HG03045 (cell line): ENCODE data around the gene BTG4.

ENCODE experiments used
- ATAC-seq: cut with Tn5 transposase; IDR thresholded peaks from one replicate; pipeline ENCODE4 v1.9.1; 2021; ENCODE audit warnings: mild to moderate bottlenecking, moderate library complexity; ENCODE audit not compliant: unreplicated experiment

Gene BTG4

DNA sequence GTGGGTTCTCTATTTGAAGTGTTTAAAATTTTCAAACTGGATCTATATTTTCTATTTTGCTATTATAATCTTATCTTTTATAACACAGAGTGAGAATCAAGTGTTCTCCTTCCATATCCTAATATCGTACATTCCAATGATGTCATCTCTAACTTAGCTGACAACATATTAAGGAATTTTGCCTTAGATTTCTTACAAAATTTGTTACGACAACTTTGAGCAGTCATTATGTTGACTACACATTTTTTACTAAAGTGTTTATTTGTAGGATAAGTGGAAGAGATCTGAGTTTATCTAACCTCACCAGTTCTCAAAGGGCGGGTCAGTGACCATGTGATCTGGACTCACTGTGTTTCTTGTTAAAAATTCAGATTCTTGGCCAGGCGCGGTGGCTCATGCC is 12.7 kb downstream of the BTG4 start:
- no peak for ATAC-seq

DNA sequence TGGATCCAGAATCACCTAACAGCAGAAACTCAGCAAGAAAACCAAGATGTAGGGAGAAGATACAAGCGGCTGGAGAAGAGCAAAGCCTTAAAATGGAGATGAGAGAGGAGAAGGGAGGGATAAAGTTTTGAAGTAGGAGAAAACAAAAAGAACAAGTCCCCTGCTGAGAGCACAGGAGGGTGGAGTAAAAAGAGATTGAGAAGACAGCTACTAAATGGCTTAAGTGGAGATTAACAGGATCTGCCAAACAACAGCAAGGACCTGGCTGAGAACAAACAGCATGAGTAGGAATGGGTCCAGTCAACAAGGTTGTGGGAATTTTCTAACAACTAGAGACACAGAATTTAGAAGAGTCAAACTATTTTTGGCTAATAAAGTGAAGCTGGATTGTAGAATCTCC is 18.1 kb downstream of the BTG4 start:
- ATAC-seq, result no peak

DNA sequence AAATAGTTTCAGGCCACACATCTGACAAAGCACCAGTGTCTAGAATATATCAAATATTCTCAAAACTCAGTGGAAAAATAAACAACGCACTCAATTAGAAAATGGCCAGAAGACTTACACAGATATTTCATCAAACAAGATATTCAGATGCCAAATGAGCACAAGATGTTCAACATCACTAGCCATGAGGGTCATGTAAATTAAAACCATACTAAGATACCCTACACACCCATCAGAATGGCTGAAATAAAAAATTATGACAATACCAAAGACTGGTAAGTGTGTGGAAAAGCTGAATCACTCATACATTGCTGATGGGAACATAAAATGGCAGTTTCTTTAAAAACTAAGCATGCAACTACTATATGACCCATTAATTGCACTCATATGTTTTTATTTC is 21.7 kb downstream of the BTG4 start:
- ATAC-seq, result no peak

DNA sequence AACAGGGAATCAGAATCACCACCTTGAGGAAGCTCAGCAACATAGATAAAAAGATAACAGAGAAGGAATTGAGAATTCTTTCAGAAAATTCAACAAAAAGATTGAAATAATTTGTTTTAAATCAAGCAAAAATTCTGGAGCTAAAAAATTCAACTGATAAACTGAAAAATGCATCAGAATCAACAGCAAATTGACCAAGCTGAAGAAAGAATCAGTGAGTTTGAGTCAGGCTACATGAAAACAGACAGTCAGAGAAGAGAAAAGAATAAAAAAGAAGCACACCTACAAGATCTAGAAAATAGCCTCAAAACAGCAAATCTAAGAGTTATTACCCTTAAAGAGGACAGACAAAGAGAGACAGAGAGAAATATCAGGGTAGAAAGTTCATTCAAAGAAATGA is 28.8 kb downstream of the BTG4 start:
- ATAC-seq, result no peak

DNA sequence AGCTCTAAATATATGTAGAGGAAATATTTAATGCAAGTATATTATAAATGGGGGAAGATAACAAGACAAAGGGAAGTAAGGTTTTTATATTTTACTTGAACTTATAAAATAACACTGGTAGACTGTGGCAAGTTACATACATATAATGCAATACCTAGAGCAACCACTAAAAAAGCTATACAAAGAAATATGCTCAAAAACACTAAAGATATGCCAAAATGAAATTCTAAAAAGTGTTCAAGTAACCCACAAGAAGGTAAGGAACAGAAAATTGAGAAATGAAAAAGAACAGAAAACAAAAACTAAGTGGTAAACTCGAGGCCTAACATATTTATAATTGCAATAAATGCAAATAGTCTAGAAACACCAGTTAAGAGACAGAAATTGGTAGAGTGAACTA is 32.5 kb downstream of the BTG4 start:
- ATAC-seq, result no peak

DNA sequence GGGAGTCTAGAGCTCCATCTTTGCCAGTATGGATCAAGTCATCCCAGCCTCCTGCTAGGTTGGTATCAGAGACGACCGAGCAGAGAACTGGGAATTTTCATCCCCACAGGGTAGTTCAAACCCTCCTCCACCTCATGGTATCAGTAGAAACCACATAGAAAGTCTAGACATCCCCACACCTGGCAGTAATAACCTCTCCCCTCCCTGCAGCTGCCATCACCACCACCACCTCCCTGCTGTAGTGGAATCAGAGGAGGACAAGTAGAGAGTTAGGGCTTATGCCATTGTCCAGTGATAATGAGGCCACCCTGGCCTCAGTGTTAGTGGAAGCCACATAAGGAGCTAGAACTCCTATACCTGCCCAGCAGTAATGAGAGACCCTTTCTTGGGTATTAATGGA is 34.3 kb downstream of the BTG4 start:
- ATAC-seq, result no peak

DNA sequence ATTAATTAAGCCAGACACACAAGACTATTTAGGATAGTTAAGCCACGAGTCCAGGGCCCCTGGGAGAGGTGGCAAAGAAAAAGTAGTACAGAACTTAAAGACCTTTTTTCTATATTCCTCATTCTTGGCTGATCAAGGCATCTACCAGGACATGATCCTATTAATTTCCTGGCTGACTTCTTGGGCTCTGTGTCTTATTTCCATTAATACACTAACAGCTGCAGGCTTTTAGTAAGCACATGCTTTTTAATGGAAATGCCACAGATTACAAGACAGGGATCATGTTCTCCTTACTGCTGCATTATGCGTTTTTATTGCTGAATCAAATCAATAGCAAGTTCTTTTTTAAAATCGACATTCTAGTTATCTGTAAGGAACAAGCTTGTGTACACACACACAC is 35.2 kb downstream of the BTG4 start:
- no peak for ATAC-seq

DNA sequence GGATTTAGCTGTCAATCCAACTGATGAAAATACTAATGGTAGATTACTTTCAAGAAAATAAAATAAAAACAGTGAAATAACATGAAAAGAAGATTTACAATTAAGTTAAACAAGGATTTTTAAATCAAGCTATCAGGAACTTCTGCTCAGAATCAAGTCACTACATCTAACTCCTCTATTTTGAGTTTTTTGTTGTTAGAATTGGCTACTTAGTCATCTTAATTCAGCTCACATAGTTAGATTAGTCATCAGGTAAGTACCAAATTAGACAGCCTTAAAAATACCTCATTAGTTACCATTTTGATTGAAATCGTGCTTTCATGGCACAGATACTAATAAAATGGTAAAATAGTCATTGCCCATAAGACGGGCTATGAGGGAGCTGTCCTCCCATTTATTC is 35.8 kb downstream of the BTG4 start:
- no peak for ATAC-seq

DNA sequence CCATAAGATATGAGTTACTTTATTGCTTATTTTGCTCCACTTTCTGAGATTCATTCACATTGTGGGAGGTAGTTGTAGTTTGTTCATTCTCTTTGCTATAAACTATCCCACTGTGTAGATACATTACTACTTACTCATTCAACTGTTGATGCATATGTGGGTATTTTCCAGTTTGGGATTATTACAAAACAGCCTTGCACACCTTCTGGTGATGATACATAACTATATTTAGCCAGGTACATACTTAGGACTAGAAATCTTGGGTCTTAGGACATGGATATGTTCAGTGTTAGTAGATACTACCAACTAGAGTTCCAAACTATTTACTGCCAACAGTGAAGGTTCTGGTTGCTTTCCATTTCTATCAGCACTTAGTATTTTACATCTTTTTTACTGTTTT is 37.8 kb downstream of the BTG4 start:
- ATAC-seq, result no peak

DNA sequence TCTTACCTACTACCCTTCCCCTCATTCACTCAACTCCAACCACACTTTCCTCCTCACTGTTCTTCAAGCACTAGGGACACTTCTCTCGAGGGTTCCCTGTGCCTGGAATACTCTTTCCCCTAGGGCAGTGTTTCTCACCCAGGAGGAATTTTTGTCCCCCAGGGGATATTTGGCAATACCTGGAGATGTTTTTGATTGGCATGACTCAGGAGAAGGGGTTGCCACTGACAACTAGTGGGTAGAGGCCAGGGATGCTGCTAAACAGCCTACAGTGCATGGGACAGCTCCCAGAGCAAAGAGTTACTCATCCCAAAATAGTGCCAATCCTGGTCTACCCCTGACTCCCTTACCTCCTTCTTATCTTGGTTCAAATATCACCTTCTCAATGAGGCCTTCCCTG is 40.0 kb downstream of the BTG4 start:
- no peak for ATAC-seq

DNA sequence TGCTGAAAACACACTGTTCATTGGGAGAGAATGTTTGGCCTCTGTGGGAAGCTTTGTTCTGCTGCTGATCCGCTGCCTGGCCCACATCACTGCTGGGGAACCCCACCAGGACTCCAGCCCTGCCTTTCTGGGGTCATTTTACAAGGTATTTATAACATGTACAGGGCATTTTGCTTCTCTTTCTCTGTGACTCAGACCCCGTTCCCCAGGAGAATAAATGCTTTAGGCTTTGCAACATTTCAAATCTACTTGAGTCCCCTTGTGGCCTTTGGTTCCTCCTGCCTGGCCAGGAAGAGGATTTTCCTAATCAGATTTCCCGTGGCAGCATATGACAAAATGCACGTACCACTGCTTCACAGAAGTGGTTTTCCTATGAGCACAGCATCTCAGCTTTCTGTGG is 43.0 kb downstream of the BTG4 start:
- no peak for ATAC-seq

DNA sequence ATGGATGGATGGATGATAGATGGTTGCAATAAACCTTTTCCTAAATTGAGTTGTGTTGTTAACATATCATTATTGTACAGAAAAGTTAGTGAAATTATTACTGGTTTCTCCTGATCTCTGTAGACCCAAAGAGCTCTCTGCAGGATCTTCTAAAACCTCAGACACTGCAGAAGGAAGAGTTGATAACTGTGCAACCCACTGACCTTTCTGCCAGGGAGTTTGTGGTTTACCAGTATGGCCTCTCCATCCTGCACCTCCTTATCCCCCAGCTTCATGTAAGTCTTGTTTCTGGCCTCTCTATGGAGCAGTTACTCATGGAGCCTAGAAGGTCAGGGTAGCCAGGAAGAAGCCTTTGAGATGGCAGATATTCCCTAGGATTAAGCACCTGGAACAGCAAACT is 45.6 kb downstream of the BTG4 start:
- ATAC-seq, result no peak

DNA sequence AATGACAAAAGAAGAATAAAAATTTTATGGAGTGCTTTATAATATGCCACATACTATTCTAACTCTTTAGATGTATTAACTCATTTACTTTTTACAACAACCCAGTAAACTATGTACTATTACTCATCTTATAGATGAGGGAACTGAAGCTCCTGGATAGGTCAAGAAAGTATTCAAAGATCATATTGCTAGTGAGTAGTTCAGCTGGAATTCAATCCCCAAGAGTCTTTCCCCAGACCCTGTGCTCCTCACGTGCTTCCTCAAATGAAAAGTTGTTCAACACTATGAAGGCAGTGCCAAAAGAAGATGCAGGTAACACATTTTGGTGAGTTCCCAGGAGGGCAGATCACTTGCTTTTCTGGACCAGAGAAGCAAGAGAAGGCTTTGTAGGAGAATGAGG is 46.8 kb downstream of the BTG4 start:
- ATAC-seq, result no peak

DNA sequence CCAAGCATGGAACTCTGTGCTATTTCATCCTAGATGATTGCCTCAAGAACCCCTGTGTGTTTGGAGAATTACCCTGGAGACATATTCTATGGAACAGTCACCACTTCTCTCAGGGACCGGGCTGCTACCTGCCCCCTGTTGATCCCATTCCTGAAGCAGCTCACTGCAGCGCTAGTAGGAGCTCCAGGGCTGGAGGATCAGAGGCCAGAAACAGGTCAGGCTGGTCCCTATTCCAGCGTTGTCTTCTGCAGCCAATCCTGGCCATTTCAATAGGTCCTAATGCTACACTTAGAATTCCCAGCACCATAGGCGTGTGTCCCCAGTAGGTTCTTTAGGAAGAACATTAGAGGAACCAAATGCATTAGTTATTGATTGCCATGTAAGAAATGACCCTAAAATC is 48.9 kb downstream of the BTG4 start:
- no peak for ATAC-seq

DNA sequence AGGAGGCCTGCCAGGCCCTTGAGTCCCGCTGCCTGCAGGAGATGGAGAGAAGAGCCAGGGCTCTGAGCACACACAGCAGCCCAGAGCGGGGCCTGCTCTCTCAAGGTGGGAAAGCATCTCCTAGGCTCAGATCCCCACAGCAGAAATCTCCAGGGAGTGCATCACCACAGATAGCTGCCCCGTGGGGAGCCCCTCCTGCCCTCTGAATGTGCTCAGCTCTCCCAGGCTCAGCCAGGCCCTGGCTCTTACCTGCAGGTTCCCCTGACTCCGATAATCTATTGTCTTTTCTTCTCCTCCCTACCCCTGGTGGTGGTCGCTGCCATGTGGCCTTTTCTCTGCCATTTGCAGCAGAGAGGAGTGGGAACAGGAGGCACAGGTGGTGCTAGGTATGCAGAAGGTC is 49.9 kb downstream of the BTG4 start:
- ATAC-seq, result no peak

DNA sequence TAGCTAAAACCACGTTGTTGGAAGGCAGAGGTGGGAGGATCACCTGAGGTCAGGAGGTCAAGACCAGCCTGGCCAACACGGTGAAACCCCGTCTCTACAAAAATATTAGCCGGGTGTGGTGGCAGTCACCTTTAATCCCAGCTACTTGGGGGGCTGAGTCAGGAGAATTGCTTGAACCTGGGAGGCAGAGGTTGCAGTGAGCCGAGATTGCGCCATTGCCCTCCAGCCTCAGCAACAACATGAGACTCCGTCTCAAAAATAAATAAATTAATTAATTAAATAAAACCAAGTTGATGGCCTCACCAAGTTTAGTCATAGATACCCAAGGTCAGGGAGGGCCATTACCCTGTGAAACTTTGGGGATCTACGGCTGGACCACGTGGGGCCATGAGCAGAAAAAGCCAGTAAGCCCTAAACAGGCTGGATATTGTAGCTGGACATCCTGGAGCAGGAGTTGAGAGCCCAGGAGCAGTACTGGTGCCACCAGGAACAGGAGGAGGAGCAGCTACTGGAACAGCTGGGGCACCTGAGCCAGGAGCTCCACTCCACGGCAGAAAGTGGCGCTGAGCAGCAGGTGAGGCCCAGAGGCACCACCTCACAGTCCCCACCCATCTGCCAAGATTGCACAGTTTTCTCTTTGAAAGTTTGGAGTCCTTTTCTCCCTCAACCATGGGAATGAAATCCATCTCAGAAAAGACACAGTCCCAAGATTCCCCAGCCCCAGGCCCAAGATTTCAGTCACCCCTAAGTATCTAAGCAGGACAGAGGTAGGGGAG is 50.5 kb downstream of the BTG4 start:
- no peak for ATAC-seq

DNA sequence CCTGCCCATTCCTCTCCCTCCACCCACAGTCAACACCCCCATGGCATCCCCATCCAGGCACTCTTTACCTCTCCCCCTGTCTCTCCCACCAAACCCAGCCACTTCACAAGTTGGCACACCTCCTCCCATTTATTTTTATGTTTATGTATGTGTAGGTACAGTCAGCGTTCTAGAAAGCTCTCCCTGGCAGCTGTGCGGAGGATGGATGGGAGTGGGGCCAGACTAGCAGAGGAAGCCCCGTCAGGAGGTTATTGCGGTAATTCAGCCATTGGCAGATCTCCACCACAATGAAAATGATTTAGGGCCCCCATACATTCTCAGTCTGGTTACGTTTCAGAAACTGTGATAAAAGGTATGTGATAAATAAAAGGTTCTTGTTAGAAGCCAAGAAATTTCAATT is 51.3 kb downstream of the BTG4 start:
- no peak for ATAC-seq

DNA sequence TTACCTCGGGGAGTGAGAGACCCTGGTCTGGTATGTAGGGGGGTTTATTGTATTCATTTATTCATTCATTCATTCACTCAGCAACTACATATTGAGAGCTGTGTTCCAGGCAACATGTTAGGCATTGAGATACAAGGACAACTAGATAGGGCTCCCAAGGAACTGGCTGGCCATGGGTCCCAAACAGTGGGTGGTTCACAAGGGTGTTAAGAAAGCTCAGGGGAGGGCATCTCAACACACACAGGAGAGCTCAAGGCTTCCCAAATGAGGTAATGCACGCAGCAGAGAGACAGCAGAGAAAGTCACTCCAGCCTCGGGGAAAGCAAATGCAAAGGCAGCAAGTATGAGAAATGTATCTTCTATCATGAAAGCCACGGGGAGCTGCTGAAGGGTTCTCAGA is 51.8 kb downstream of the BTG4 start:
- ATAC-seq, result no peak

DNA sequence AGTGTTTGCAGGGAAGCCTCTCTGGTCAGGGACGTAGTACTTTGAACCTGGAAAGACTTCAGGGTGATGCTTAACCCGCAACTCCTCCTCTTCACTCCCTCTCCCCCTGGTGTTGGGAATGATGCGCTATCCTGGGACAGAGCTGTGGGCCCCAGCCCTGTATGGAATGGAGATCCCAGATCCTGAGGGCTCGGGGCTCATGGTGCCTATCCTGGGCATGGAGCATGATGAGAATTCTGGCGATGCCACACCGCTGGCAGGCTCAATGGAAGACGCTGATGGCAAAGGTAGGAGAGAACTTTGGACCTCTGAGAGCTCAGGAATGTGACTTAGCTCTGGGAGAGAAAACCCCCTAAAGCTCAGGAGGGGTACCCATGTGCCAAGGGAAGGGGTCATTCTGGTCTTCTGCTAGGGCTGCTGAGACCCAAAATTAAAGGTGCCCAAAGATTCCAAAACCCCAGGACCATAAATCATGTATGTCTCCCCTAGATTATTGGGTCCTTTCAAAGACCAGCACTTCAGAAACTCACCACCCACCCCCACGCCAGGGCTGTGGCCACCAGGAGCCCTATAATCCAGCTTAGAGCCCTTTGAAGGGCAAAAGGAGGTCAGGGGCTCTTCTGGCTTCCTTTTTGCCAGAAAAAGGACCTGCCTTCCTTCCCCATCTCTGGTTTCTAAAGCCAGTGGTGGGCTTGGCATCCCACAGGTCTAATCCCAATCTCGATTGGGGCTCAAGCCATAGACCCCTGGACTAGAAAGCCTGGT is 52.5 kb downstream of the BTG4 start:
- no peak for ATAC-seq

DNA sequence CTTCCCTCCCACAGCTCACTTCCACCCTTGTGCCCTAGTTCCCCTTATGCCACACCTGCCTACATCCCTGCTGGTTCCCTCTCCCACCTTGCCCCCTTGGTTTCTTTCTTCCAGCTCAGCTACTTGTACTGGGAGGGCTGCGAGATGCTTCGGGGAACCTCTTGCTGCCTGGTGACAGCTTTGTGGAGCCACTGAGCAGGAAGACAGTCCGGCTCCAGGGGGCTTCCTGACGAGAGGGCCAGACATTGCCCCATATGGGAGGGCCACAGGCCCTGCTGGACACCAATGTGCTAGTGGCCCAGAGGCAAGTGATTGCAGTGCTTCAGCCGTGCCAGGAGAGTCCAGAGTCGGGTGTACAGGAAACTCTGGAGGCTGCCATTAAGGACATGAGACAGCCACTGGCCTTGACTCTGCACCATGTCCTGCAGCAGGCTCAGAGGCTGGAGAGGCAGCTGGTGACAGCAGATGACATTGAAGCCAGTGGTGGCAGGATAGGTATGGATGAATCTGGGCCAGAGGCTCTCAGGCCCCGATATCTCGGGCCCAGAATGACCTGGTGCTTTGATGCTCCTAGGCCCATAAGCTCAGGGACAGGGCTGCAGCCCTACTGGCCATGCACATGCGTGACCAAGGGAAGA is 54.3 kb downstream of the BTG4 start:
- no peak for ATAC-seq

DNA sequence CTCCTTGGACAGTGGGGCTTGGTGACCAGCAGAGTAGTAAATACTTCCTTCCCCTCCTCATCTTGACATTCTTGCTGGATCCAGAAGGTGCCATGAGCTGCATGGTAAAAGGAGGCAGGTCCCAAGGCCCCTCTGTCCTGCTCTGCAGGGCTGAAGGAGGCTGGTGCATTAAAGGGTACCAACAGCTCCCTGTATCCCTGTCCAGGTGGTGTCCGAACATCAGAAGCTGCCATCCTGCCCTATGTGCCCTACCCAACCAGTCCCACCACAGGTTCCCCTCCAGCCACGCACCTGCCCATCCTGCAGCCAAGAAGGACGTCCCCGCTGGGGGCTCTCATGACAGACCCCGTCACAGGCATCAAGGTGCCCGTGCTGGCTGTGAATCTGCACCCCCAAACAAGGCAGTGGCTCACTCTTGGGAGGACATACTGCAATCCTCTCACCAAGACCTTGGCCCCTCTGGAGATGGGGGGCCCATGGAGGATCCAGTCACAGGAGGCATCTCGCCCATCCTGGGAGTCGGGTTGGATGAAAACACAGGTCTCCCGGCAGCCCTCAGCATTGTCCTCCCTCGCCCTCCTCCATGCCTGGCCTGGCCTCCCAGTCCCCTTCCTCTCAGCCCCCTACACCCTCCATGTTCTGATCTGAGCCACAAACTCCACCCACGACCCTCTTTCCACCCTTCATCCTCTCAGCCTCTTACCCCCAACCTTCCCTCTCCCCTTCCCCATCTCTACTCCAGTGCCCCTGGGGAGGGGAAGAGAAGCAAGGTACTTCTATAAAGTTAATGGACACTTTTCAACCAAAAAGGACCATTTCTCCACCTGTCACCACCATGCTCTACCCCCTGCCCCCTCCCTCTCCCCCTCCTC is 55.1 kb downstream of the BTG4 start:
- ATAC-seq, result no peak
